HFFc6 (cell line): Measurements from ENCODE around the gene SEZ6L. TPM values are rescaled to one million over a fixed set of nuclear protein-coding genes. Genes with fewer than 3 reads are reported as not detected.

ENCODE experiments used
- DNase-seq: peaks from one replicate; pipeline ENCODE4 v3.0.0-alpha.2; 2018
- H3K27ac Mint-ChIP-seq: 2 replicates; pipeline ENCODE4 v1.8.0; 2020; ENCODE audit warnings: mild to moderate bottlenecking, mixed read lengths
- H3K27me3 Mint-ChIP-seq: 2 replicates; pipeline ENCODE4 v1.8.0; 2021; ENCODE audit warnings: mild to moderate bottlenecking, moderate library complexity, mixed read lengths; ENCODE audit not compliant: insufficient read depth
- H3K36me3 Mint-ChIP-seq: 2 replicates; pipeline ENCODE4 v1.8.0; 2021; ENCODE audit warnings: low read depth, mixed read lengths
- H3K4me1 Mint-ChIP-seq: 2 replicates; pipeline ENCODE4 v1.8.0; 2020; ENCODE audit warnings: low read depth, mixed read lengths
- H3K4me3 Mint-ChIP-seq: 2 replicates; pipeline ENCODE4 v1.8.0; 2020; ENCODE audit warnings: mild to moderate bottlenecking, moderate library complexity, mixed read lengths
- H3K9me3 Mint-ChIP-seq: 2 replicates; pipeline ENCODE4 v1.8.0; 2020; ENCODE audit warnings: mild to moderate bottlenecking, mixed read lengths
- CTCF ChIP-seq: fragments of 200-600 bp; sonication (generic); IDR thresholded peaks from 2 replicates; pipeline ENCODE4 v1.5.0; 2021; ENCODE audit warnings: antibody characterized with exemption, mild to moderate bottlenecking
- total RNA-seq, 6 experiments: library from RNA; stranded (reverse); fragmentation: NEBNext Ultra II Directional; extraction: Animal tissue kit (Norgen Biotek cat#: 25700); gene quantifications; 2 replicates in 1 of 6; 3 replicates in 5 of 6; pipeline ENCODE4 v1.2.3, GENCODE V29; 2021

SEZ6L gene
- total RNA-seq, 6 experiments from 2014 or later: not detected

GRCh38 chr22:26194877-26195276 is 25.6 kb downstream of the SEZ6L start:
- Mint-ChIP-seq H3K4me3 (no peak overlapping the region), H3K27ac (no peak overlapping the region), H3K36me3 (peaks cover 5% of the 10 kb centered on the region; the same call in 1 of the 2 replicates), H3K27me3 (no peaks in the 10 kb centered on the region), H3K4me1 (no peaks in the 10 kb centered on the region), H3K9me3 (peaks cover 58% of the 10 kb centered on the region)
- no peak for TF ChIP-seq CTCF
- DNase-seq: no peak

- H3K27ac Mint-ChIP-seq: no peak overlapping the region
- H3K4me1 Mint-ChIP-seq: no peaks in the 10 kb centered on the region
- peaks cover 5% of the 10 kb centered on the region; the same call in 1 of the 2 replicates for H3K36me3 Mint-ChIP-seq
- H3K4me3 Mint-ChIP-seq: no peak overlapping the region
- no peak for DNase-seq
- peaks cover 58% of the 10 kb centered on the region for H3K9me3 Mint-ChIP-seq
- no peak for TF ChIP-seq CTCF
- H3K27me3 Mint-ChIP-seq: no peaks in the 10 kb centered on the region
These were observed 27.4 kb downstream of the SEZ6L start for GRCh38 chr22:26196657-26197056.

- TF ChIP-seq CTCF: no peak
- Mint-ChIP-seq H3K4me1 (no peaks in the 10 kb centered on the region), H3K4me3 (no peak overlapping the region), H3K27ac (no peak overlapping the region), H3K36me3 (no peaks in the 10 kb centered on the region), H3K9me3 (peaks cover 58% of the 10 kb centered on the region), H3K27me3 (no peaks in the 10 kb centered on the region)
- DNase-seq: no peak
These were observed 28.2 kb downstream of the SEZ6L start for GRCh38 chr22:26197425-26197824.

- DNase-seq: no peak
- no peaks in the 10 kb centered on the region for H3K36me3 Mint-ChIP-seq
- H3K27me3 Mint-ChIP-seq: no peaks in the 10 kb centered on the region
- H3K4me3 Mint-ChIP-seq: no peak overlapping the region
- H3K27ac Mint-ChIP-seq: no peak overlapping the region
- H3K9me3 Mint-ChIP-seq: peaks cover 47% of the 10 kb centered on the region
- no peak for TF ChIP-seq CTCF
- H3K4me1 Mint-ChIP-seq: no peaks in the 10 kb centered on the region
These were observed 30.4 kb downstream of the SEZ6L start for GRCh38 chr22:26199665-26200064.

- H3K4me1 Mint-ChIP-seq: no peaks in the 10 kb centered on the region
- H3K9me3 Mint-ChIP-seq: peaks cover 50% of the 10 kb centered on the region
- TF ChIP-seq CTCF: no peak
- H3K27me3 Mint-ChIP-seq: no peaks in the 10 kb centered on the region
- no peak overlapping the region for H3K4me3 Mint-ChIP-seq
- H3K36me3 Mint-ChIP-seq: no peaks in the 10 kb centered on the region
- H3K27ac Mint-ChIP-seq: no peak overlapping the region
- no peak for DNase-seq
These were observed 33.1 kb downstream of the SEZ6L start for GRCh38 chr22:26202280-26202924.
